ENCODE results near the gene ADAMTS18. TPM values are rescaled to one million over a fixed set of nuclear protein-coding genes. Genes with fewer than 3 reads are reported as not detected.

Gene ADAMTS18
- total RNA-seq, 2 experiments from 2014 or later, result not detected

GRCh38 chr16:77322757-77323156 is 112.1 kb downstream of the ADAMTS18 start:
- H3K9me3 Mint-ChIP-seq (ENCODE audit: low read depth), result no peaks in the 10 kb centered on the region
- H3K4me1 Mint-ChIP-seq, result peaks cover 2% of the 10 kb centered on the region
- CTCF ChIA-PET, result no interaction called here
- H3K27ac Mint-ChIP-seq, result no peak overlapping the region
- H3K27me3 Mint-ChIP-seq, result peaks cover 3% of the 10 kb centered on the region
- H3K4me3 Mint-ChIP-seq, result no peak overlapping the region
- no peak for ATAC-seq
- H3K36me3 Mint-ChIP-seq, result no peaks in the 10 kb centered on the region
- no peak for DNase-seq

GRCh38 chr16:77317059-77317458 is 117.8 kb downstream of the ADAMTS18 start:
- H3K4me1 Mint-ChIP-seq, result no peaks in the 10 kb centered on the region

GRCh38 chr16:77310877-77311276 is 124.0 kb downstream of the ADAMTS18 start:
- CTCF ChIA-PET, result no interaction called here
- Mint-ChIP-seq H3K4me1 (peaks cover 5% of the 10 kb centered on the region), H3K27me3 (no peaks in the 10 kb centered on the region), H3K9me3 (ENCODE audit: low read depth) (no peaks in the 10 kb centered on the region), H3K4me3 (no peak overlapping the region), H3K36me3 (no peaks in the 10 kb centered on the region), H3K27ac (no peak overlapping the region)
- ATAC-seq (no peak), DNase-seq (no peak)

More at GRCh38 chr16:77317059-77317458, 117.8 kb downstream of the ADAMTS18 start:
- DNase-seq (no peak), ATAC-seq (no peak)
- Mint-ChIP-seq H3K4me3 (no peak overlapping the region), H3K36me3 (no peaks in the 10 kb centered on the region), H3K27me3 (no peaks in the 10 kb centered on the region), H3K9me3 (ENCODE audit: low read depth) (no peaks in the 10 kb centered on the region), H3K27ac (no peak overlapping the region)
- CTCF ChIA-PET, result no interaction called here

GRCh38 chr16:77308163-77308561 is 126.7 kb downstream of the ADAMTS18 start:
- peak; percentile 53 for ATAC-seq
- Mint-ChIP-seq H3K9me3 (ENCODE audit: low read depth) (no peaks in the 10 kb centered on the region), H3K4me3 (no peak overlapping the region), H3K27me3 (no peaks in the 10 kb centered on the region), H3K27ac (no peak overlapping the region), H3K4me1 (peaks cover 5% of the 10 kb centered on the region), H3K36me3 (no peaks in the 10 kb centered on the region)
- DNase-seq, result no peak
- CTCF ChIA-PET, result no interaction called here

GRCh38 chr16:77307426-77308162 is 127.2 kb downstream of the ADAMTS18 start:
- H3K4me3 Mint-ChIP-seq, result no peak overlapping the region
- no peak for DNase-seq
- no peaks in the 10 kb centered on the region for H3K27me3 Mint-ChIP-seq

GRCh38 chr16:77306075-77306474 is 128.8 kb downstream of the ADAMTS18 start:
- CTCF ChIA-PET, result no interaction called here
- Mint-ChIP-seq H3K4me1 (peaks cover 5% of the 10 kb centered on the region), H3K4me3 (no peak overlapping the region), H3K36me3 (no peaks in the 10 kb centered on the region), H3K27ac (no peak overlapping the region), H3K27me3 (peaks cover under 1% of the 10 kb centered on the region), H3K9me3 (ENCODE audit: low read depth) (no peaks in the 10 kb centered on the region)
- no peak for ATAC-seq
- DNase-seq, result no peak

More at GRCh38 chr16:77307426-77308162, 127.2 kb downstream of the ADAMTS18 start:
- ATAC-seq, result no peak
- no peaks in the 10 kb centered on the region for H3K36me3 Mint-ChIP-seq
- peaks cover 5% of the 10 kb centered on the region for H3K4me1 Mint-ChIP-seq
- no peak overlapping the region for H3K27ac Mint-ChIP-seq
- no peaks in the 10 kb centered on the region for H3K9me3 Mint-ChIP-seq (ENCODE audit: low read depth)
- CTCF ChIA-PET, result no interaction called here

- no peaks in the 10 kb centered on the region for H3K9me3 Mint-ChIP-seq (ENCODE audit: low read depth)
- H3K36me3 Mint-ChIP-seq, result no peaks in the 10 kb centered on the region
- CTCF ChIA-PET, result no interaction called here
- DNase-seq (no peak), ATAC-seq (no peak)
- H3K27me3 Mint-ChIP-seq, result peaks cover 3% of the 10 kb centered on the region
- peaks cover 5% of the 10 kb centered on the region for H3K4me1 Mint-ChIP-seq
- H3K27ac Mint-ChIP-seq, result no peak overlapping the region
- no peak overlapping the region for H3K4me3 Mint-ChIP-seq
These were observed 130.0 kb downstream of the ADAMTS18 start for GRCh38 chr16:77304877-77305276.

GRCh38 chr16:77304134-77304533 is 130.7 kb downstream of the ADAMTS18 start:
- H3K4me1 Mint-ChIP-seq, result peaks cover 5% of the 10 kb centered on the region
- CTCF ChIA-PET, result no interaction called here
- DNase-seq (no peak), ATAC-seq (no peak)
- no peak overlapping the region for H3K4me3 Mint-ChIP-seq
- H3K27ac Mint-ChIP-seq, result no peak overlapping the region
- no peaks in the 10 kb centered on the region for H3K36me3 Mint-ChIP-seq
- no peaks in the 10 kb centered on the region for H3K9me3 Mint-ChIP-seq (ENCODE audit: low read depth)
- peaks cover 3% of the 10 kb centered on the region for H3K27me3 Mint-ChIP-seq

- no peak overlapping the region for H3K27ac Mint-ChIP-seq
- peaks cover 3% of the 10 kb centered on the region for H3K27me3 Mint-ChIP-seq
- H3K4me1 Mint-ChIP-seq, result peaks cover 1% of the 10 kb centered on the region
- ATAC-seq, result no peak
- no peaks in the 10 kb centered on the region for H3K9me3 Mint-ChIP-seq (ENCODE audit: low read depth)
- DNase-seq, result no peak
- H3K4me3 Mint-ChIP-seq, result no peak overlapping the region
- CTCF ChIA-PET, result no interaction called here
- H3K36me3 Mint-ChIP-seq, result no peaks in the 10 kb centered on the region
These were observed 132.2 kb downstream of the ADAMTS18 start for GRCh38 chr16:77302674-77303073.

- Mint-ChIP-seq H3K27me3 (peaks cover 3% of the 10 kb centered on the region), H3K9me3 (ENCODE audit: low read depth) (no peaks in the 10 kb centered on the region), H3K27ac (no peak overlapping the region), H3K4me3 (no peak overlapping the region), H3K36me3 (no peaks in the 10 kb centered on the region), H3K4me1 (no peaks in the 10 kb centered on the region)
- no peak for ATAC-seq
- CTCF ChIA-PET, result no interaction called here
- no peak for DNase-seq
These were observed 132.6 kb downstream of the ADAMTS18 start for GRCh38 chr16:77302249-77302648.

- Mint-ChIP-seq H3K4me1 (no peaks in the 10 kb centered on the region), H3K36me3 (no peaks in the 10 kb centered on the region), H3K9me3 (ENCODE audit: low read depth) (no peaks in the 10 kb centered on the region), H3K27ac (no peak overlapping the region), H3K4me3 (no peak overlapping the region), H3K27me3 (peaks cover 5% of the 10 kb centered on the region)
- DNase-seq (no peak), ATAC-seq (no peak)
- CTCF ChIA-PET, result no interaction called here
These were observed 134.6 kb downstream of the ADAMTS18 start for GRCh38 chr16:77300256-77300655.

- H3K36me3 Mint-ChIP-seq, result no peaks in the 10 kb centered on the region
- ATAC-seq (no peak), DNase-seq (no peak)
- peaks cover 5% of the 10 kb centered on the region for H3K27me3 Mint-ChIP-seq
- H3K9me3 Mint-ChIP-seq (ENCODE audit: low read depth), result no peaks in the 10 kb centered on the region
- H3K4me1 Mint-ChIP-seq, result no peaks in the 10 kb centered on the region
- CTCF ChIA-PET, result no interaction called here
- H3K27ac Mint-ChIP-seq, result no peak overlapping the region
- H3K4me3 Mint-ChIP-seq, result no peak overlapping the region
These were observed 135.4 kb downstream of the ADAMTS18 start for GRCh38 chr16:77299395-77299794.

GRCh38 chr16:77298418-77299360 is 136.1 kb downstream of the ADAMTS18 start:
- DNase-seq (no peak), ATAC-seq (no peak)
- Mint-ChIP-seq H3K27me3 (peaks cover 5% of the 10 kb centered on the region), H3K27ac (no peak overlapping the region), H3K4me3 (no peak overlapping the region), H3K9me3 (ENCODE audit: low read depth) (no peaks in the 10 kb centered on the region), H3K36me3 (no peaks in the 10 kb centered on the region), H3K4me1 (no peaks in the 10 kb centered on the region)
- CTCF ChIA-PET, result no interaction called here

GRCh38 chr16:77297996-77298395 is 136.8 kb downstream of the ADAMTS18 start:
- no peak overlapping the region for H3K4me3 Mint-ChIP-seq
- ATAC-seq (no peak), DNase-seq (no peak)
- CTCF ChIA-PET, result no interaction called here
- H3K27me3 Mint-ChIP-seq, result peaks cover 5% of the 10 kb centered on the region
- no peaks in the 10 kb centered on the region for H3K9me3 Mint-ChIP-seq (ENCODE audit: low read depth)
- no peaks in the 10 kb centered on the region for H3K36me3 Mint-ChIP-seq
- H3K4me1 Mint-ChIP-seq, result no peaks in the 10 kb centered on the region
- H3K27ac Mint-ChIP-seq, result no peak overlapping the region

Data from activated CD8-positive, alpha-beta memory T cell treated with anti-CD3 and anti-CD28 coated beads, Interleukin-2, amount 10 ng/mL, durations not matched to agents 7 days and 5 days (primary cell).